Tibial artery (tissue), 4 donors: ENCODE results near the gene ACAD11.
A peak's percentile ranks its signal among the peaks of the same experiment; 100 is the strongest.

Source experiments
- DNase-seq, 2 donors: peaks; one replicate each; pipeline ENCODE4 v3.0.0-alpha.2; 2019
- H3K27ac ChIP-seq, 2 donors: fragments of 200-600 bp; sonication (generic) in 1 of 2; 1 replicate in 1 of 2; 2 replicates in 1 of 2; pipeline ENCODE4 v1.5.1; 2018 to 2019; ENCODE audit warnings: mild to moderate bottlenecking in 1 of 2
- H3K27me3 ChIP-seq, 2 donors: fragments of 200-600 bp; sonication (generic) in 1 of 2; one replicate each; pipeline versions ENCODE4 v1.5.1 to v1.6.0; 2016 to 2019
- H3K36me3 ChIP-seq, 3 donors: fragments of 200-600 bp; sonication (generic) in 2 of 3; one replicate each; pipeline ENCODE4 v1.5.1; 2016 to 2019; ENCODE audit warnings: mild to moderate bottlenecking in 2 of 3
- H3K4me1 ChIP-seq, 4 donors: fragments of 200-600 bp; sonication (generic) in 2 of 4; 1 replicate in 3 of 4; 2 replicates in 1 of 4; pipeline ENCODE4 v1.5.1; 2016 to 2019
- H3K4me3 ChIP-seq, 2 donors: fragments of 200-600 bp; sonication (generic) in 1 of 2; 1 replicate in 1 of 2; 2 replicates in 1 of 2; pipeline ENCODE4 v1.5.1; 2018 to 2019; ENCODE audit warnings: mild to moderate bottlenecking in 2 of 2
- H3K9me3 ChIP-seq, 3 donors: fragments of 200-600 bp; sonication (generic) in 1 of 3; one replicate each; pipeline ENCODE4 v1.5.1; 2016 to 2019
- intact Hi-C: fragments of 100-400 bp; cut with DNase I; formaldehyde crosslinking; loops from one replicate; pipeline ENCODE4 v1.15.0; 2023; ENCODE audit warnings: low total_unique reads
- TF ChIP-seq, protein P1 (sequence below), 2 experiments: fragments of 200-600 bp in 1 of 2; fragments of 450-650 bp in 1 of 2; IDR thresholded peaks; one replicate each; pipeline ENCODE4 v1.5.1; 2017 to 2019; ENCODE audit warnings: antibody characterized with exemption in 2 of 2, mild to moderate bottlenecking in 1 of 2, moderate library complexity in 1 of 2

Gene ACAD11

DNA sequence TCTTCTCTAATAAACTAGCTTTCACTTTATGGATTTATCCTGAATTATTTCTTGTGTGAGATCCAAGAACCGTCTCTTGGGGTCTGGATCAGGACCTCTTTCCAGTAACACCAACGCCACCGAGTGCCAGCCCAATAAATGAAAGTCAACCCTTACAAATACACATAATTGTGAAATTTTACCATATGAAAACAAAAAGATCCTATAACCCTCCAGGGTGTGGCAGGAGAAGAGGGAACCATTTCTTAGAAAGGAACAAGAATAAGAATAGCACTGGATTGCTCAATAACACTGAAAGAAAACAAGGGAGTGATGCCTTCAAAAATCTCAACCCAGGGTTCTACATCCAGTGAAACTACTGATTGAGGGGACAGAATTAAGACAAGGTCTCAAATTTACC, 114.1 kb downstream of the ACAD11 start:
- Histone ChIP-seq H3K4me1 (peaks cover 0 to 27% (median 6%) of the 10 kb centered on the region in 4 donors), H3K9me3 (no peaks in the 10 kb centered on the region), H3K27ac (no peak overlapping the region), H3K27me3 (no peaks in the 10 kb centered on the region), H3K4me3 (no peak overlapping the region), H3K36me3 (peaks cover 0 to 10% (median 9%) of the 10 kb centered on the region in 3 donors)
- DNase-seq, result peak in 1 of 2 donors; percentile 56
- intact Hi-C loops, result no loop called here
- TF ChIP-seq, protein P1, sequence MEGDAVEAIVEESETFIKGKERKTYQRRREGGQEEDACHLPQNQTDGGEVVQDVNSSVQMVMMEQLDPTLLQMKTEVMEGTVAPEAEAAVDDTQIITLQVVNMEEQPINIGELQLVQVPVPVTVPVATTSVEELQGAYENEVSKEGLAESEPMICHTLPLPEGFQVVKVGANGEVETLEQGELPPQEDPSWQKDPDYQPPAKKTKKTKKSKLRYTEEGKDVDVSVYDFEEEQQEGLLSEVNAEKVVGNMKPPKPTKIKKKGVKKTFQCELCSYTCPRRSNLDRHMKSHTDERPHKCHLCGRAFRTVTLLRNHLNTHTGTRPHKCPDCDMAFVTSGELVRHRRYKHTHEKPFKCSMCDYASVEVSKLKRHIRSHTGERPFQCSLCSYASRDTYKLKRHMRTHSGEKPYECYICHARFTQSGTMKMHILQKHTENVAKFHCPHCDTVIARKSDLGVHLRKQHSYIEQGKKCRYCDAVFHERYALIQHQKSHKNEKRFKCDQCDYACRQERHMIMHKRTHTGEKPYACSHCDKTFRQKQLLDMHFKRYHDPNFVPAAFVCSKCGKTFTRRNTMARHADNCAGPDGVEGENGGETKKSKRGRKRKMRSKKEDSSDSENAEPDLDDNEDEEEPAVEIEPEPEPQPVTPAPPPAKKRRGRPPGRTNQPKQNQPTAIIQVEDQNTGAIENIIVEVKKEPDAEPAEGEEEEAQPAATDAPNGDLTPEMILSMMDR (IDR thresholded peaks at IDR 0.05), result no peak

DNA sequence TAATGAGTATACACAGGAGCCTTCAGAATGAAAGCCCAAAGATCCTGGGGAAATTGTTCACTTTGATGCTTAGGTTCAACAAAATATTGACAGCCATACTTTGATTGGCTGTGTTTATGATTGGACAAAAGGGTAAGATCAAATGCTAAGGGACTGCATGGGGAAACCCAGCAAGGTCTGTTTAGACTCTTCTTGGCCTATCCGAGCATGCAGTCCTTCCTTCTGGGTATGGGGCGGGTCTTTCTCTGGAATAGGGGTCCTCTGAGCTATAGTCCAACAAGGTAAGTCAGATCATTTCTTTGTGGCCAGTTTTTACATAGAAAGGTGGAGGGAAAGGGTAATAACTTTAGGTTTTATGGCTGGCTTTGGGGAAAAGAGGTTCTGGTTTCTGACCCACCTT, 115.5 kb downstream of the ACAD11 start:
- TF ChIP-seq, protein P1 (IDR thresholded peaks at IDR 0.05), result no peak
- Histone ChIP-seq H3K27me3 (no peaks in the 10 kb centered on the region), H3K4me3 (no peak overlapping the region), H3K27ac (no peak overlapping the region), H3K9me3 (no peaks in the 10 kb centered on the region), H3K4me1 (peaks cover 0 to 18% (median 3%) of the 10 kb centered on the region in 4 donors), H3K36me3 (peaks cover 11 to 23% (median 22%) of the 10 kb centered on the region in 3 donors)
- DNase-seq, result no peak
- intact Hi-C loops, result no loop called here

DNA sequence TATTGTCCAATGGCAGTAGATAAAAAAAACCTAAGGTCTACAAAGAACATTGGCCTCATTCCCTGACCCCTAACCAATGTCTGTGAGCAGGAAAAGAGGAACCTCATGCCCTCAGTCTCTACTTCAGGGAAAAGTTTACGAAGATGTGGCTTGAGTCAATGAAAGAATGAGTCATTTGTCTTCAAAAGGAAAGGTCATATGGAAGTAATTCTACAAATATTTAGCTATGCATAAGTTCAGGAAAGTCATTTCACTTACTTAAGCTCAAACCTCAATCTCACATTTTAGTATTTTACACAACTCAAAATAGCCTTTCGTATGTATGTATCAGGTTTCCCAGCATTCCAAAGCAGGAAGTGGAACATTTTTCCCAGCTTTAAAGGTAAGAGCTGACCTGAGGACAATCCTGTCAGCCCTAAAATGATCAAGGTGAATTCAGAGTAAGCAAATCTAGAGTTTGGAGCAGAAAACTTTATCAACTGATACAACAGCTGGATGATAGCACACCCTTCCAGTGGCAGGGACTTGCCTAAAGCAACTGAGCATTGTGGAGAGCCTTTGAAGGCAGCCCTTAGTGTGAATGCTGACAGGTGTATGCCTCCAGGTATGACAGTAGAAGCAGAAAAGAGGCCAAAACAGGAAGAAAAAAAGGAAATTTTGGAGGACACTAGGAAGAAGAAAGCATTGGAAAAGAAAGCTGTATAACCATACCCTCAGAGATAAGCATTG, 116.4 kb downstream of the ACAD11 start:
- TF ChIP-seq, protein P1 (IDR thresholded peaks at IDR 0.05), result no peak
- Histone ChIP-seq H3K27ac (peak overlapping the region in 1 of 2 donors; percentile 7), H3K4me3 (no peak overlapping the region), H3K27me3 (no peaks in the 10 kb centered on the region), H3K36me3 (peaks cover 20 to 28% (median 26%) of the 10 kb centered on the region in 3 donors), H3K9me3 (no peaks in the 10 kb centered on the region), H3K4me1 (peaks cover 0 to 18% (median 3%) of the 10 kb centered on the region in 4 donors)
- DNase-seq, result no peak
- intact Hi-C loops, result no loop called here

DNA sequence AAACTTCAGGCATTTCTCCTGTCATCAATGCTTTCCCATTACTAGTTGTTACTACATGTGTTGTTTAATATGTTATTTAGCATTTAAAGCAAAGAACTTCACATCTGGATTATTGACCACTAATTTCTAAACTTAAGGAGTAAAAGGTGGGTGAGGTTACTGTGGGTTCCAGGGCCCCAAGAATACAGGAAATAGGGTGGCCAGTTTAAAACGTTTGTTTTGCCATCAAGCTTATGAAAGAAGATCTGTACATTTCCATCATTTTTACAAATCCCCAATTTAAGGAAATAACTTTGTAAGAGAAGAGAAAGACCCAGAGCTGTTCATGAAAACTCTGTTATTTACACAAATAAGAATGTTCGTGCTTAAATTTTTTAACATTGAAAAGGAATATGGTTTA, 117.0 kb downstream of the ACAD11 start:
- Histone ChIP-seq H3K4me3 (no peak overlapping the region), H3K36me3 (peaks cover 20 to 33% (median 26%) of the 10 kb centered on the region in 3 donors), H3K9me3 (no peaks in the 10 kb centered on the region), H3K27ac (peak overlapping the region in 1 of 2 donors; percentile 7), H3K27me3 (no peaks in the 10 kb centered on the region), H3K4me1 (peaks cover 0 to 18% (median 3%) of the 10 kb centered on the region in 4 donors)
- TF ChIP-seq, protein P1 (IDR thresholded peaks at IDR 0.05), result no peak
- intact Hi-C loops, result no loop called here
- no peak for DNase-seq

DNA sequence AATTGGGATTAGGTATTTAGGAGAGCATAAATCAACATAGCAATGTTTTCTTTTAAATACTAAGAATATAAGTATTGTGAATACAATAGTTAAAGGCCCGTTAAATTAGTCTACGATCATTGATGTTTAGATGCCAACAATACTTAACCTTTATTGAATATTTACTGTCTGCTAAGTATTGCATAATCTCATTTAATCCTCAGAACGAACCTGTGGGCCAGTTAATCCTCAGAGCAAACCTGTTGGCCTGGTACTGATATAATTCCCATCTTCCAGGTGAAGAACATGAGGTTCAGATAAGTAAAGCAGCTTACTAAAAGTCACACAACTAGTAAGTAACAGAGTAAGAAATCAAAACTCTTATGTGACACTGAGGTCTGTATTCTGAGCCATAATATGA, 119.9 kb downstream of the ACAD11 start:
- TF ChIP-seq, protein P1 (IDR thresholded peaks at IDR 0.05), result no peak
- DNase-seq, result no peak
- Histone ChIP-seq H3K27ac (no peak overlapping the region), H3K27me3 (no peaks in the 10 kb centered on the region), H3K4me3 (no peak overlapping the region), H3K4me1 (peaks cover 0 to 15% (median 4%) of the 10 kb centered on the region in 4 donors), H3K9me3 (no peaks in the 10 kb centered on the region), H3K36me3 (peaks cover 20 to 43% (median 26%) of the 10 kb centered on the region in 3 donors)
- intact Hi-C loops, result no loop called here
